Peyer's patch (tissue), 4 donors: ENCODE results near the gene SLC25A48.

Experiments
- POLR2A ChIP-seq, 2 donors: fragments of 450-650 bp; IDR thresholded peaks; one replicate each; pipeline ENCODE4 v1.5.1; 2017; ENCODE audit warnings: antibody characterized with exemption in 2 of 2, mild to moderate bottlenecking in 2 of 2, moderate library complexity in 2 of 2
- TF ChIP-seq, protein P1 (sequence below), 6 experiments: fragments of 450-650 bp in 4 of 6; fragments of 200-600 bp in 2 of 6; sonication (generic) in 1 of 6; IDR thresholded peaks; one replicate each; pipeline ENCODE4 v1.5.1; 2017 to 2019; ENCODE audit warnings: antibody characterized with exemption in 6 of 6, mild to moderate bottlenecking in 3 of 6, moderate library complexity in 1 of 6

DNA sequence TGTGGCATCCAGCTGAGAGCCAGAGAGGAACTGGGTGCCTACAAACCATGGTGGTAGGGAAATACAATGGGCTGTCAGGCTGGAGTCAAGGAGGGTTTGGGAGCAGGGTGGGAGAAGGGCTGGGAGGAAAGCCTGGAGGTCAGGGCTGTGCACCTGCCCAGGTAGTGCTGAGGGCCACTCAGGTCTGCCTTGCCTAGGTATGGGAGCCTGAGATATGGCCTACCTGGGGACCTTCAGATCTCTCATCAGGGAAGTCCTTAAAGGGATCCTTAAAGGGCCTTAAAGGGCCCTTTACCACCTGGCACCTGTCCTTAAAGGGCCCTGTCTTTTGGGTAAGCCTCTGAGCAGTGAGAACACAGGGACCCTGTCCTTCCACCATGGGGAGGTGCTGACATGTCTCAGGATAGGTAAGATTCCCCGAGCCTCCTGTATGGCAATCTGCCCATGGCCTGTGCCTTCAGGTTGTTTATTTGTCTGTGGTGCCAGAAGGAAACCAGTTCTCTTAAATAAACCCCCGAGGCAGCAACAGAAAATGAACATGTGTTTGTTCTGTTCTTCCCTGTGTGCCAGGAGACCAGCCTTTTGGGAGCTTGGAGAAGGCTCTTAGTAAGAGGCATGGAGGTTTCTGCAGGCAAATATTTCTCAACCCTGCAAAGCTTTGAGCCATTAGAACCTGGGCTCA, 23.3 kb downstream of the SLC25A48 start:
- TF ChIP-seq POLR2A (IDR thresholded peaks at IDR 0.05), result no peak
- TF ChIP-seq, protein P1, sequence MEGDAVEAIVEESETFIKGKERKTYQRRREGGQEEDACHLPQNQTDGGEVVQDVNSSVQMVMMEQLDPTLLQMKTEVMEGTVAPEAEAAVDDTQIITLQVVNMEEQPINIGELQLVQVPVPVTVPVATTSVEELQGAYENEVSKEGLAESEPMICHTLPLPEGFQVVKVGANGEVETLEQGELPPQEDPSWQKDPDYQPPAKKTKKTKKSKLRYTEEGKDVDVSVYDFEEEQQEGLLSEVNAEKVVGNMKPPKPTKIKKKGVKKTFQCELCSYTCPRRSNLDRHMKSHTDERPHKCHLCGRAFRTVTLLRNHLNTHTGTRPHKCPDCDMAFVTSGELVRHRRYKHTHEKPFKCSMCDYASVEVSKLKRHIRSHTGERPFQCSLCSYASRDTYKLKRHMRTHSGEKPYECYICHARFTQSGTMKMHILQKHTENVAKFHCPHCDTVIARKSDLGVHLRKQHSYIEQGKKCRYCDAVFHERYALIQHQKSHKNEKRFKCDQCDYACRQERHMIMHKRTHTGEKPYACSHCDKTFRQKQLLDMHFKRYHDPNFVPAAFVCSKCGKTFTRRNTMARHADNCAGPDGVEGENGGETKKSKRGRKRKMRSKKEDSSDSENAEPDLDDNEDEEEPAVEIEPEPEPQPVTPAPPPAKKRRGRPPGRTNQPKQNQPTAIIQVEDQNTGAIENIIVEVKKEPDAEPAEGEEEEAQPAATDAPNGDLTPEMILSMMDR (IDR thresholded peaks at IDR 0.05), result no peak
